NCI-H2081 (cell line): Measurements from ENCODE around the gene SMYD4.

Source experiments
- DNase-seq, 2 experiments: peaks; one replicate each; lab custom pipeline; 2025; lab: John Stamatoyannopoulos, UW

SMYD4 gene

DNA sequence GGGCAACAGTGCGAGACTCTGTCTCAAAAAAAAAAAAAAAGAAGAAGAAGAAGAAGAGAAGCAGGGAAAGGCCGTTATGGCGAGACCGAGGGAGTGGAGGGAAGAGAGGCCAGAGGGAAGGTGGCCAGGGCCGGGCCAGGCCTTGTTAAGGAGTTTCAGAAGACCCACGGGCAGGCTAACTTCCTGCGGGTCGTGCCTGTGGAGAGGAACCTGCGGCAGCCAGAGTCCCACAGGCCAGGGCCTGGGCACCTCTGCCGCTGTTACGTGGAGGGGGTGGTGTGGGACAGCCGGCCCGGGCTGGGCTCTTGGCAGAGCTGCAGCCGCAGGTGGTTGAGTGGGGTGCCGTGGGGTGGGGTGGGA lies 99.8 kb downstream of the SMYD4 start:
- no peak for DNase-seq
